H9 (cell line): ENCODE data around the gene OXLD1. TPM values are rescaled to one million over a fixed set of nuclear protein-coding genes. Genes with fewer than 3 reads are reported as not detected.

ENCODE experiments used
- DNase-seq: peaks from one replicate; pipeline ENCODE4 v3.0.0-alpha.2; 2017
- H2AFZ ChIP-seq: one replicate; pipeline ENCODE4 v1.6.1; 2013; ENCODE audit warnings: mild to moderate bottlenecking, low read length, control low read depth, moderate library complexity
- H2AK5ac ChIP-seq: 2 replicates; pipeline ENCODE4 v1.6.1; 2013; ENCODE audit warnings: low read length, control low read depth, mixed read lengths; ENCODE audit not compliant: insufficient read length
- H2BK120ac ChIP-seq: one replicate; pipeline ENCODE4 v1.6.1; 2013; ENCODE audit warnings: low read depth, mild to moderate bottlenecking, low read length, control low read depth, inconsistent platforms; ENCODE audit not compliant: poor library complexity, severe bottlenecking
- H2BK12ac ChIP-seq: 2 replicates; pipeline ENCODE4 v1.6.1; 2013; ENCODE audit warnings: low read length, control low read depth, mixed read lengths, low read depth; ENCODE audit not compliant: insufficient read length
- H2BK15ac ChIP-seq: 2 replicates; pipeline ENCODE4 v1.6.1; 2013; ENCODE audit warnings: low read depth, low read length, control low read depth
- H2BK20ac ChIP-seq: one replicate; pipeline ENCODE4 v1.6.1; 2013; ENCODE audit warnings: low read depth, mild to moderate bottlenecking, low read length, control low read depth, inconsistent platforms; ENCODE audit not compliant: poor library complexity, severe bottlenecking
- H2BK5ac ChIP-seq: 2 replicates; pipeline ENCODE4 v1.6.1; 2013; ENCODE audit warnings: low read length, control low read depth, mixed read lengths; ENCODE audit not compliant: insufficient read length
- H3K14ac ChIP-seq: 2 replicates; pipeline ENCODE4 v1.6.1; 2013; ENCODE audit warnings: low read length, control low read depth; ENCODE audit not compliant: insufficient read depth
- H3K18ac ChIP-seq: 2 replicates; pipeline ENCODE4 v1.6.1; 2013; ENCODE audit warnings: low read depth, mild to moderate bottlenecking, mixed read lengths, low read length, control low read depth; ENCODE audit not compliant: insufficient read length
- H3K23ac ChIP-seq: 2 replicates; pipeline ENCODE4 v1.6.1; 2013; ENCODE audit warnings: low read length, control low read depth, mixed read lengths, low read depth; ENCODE audit not compliant: insufficient read length
- H3K23me2 ChIP-seq: 2 replicates; pipeline ENCODE4 v1.6.1; 2013; ENCODE audit warnings: low read depth, mild to moderate bottlenecking, mixed read lengths, low read length, control low read depth; ENCODE audit not compliant: insufficient read length, poor library complexity, severe bottlenecking
- H3K27ac ChIP-seq: 2 replicates; pipeline ENCODE4 v1.5.1; 2013; ENCODE audit warnings: low read length, control low read depth, mixed read lengths, low read depth; ENCODE audit not compliant: insufficient read length
- H3K27me3 ChIP-seq: 2 replicates; pipeline ENCODE4 v1.6.1; 2013; ENCODE audit warnings: low read length, control low read depth, inconsistent platforms; ENCODE audit not compliant: insufficient read depth
- H3K4ac ChIP-seq: 2 replicates; pipeline ENCODE4 v1.6.1; 2013; ENCODE audit warnings: low read depth, mild to moderate bottlenecking, control low read depth, inconsistent platforms, low read length, moderate library complexity
- H3K4me1 ChIP-seq: 2 replicates; pipeline ENCODE4 v1.6.1; 2013; ENCODE audit warnings: low read length, control low read depth, inconsistent platforms; ENCODE audit not compliant: insufficient read depth
- H3K4me2 ChIP-seq: 2 replicates; pipeline ENCODE4 v1.6.1; 2013; ENCODE audit warnings: low read length, control low read depth, mixed read lengths; ENCODE audit not compliant: insufficient read length, insufficient read depth
- H3K56ac ChIP-seq: 2 replicates; pipeline ENCODE4 v1.6.1; 2013; ENCODE audit warnings: low read depth, mild to moderate bottlenecking, mixed read lengths, low read length, control low read depth; ENCODE audit not compliant: insufficient read length
- H3K79me1 ChIP-seq: 2 replicates; pipeline ENCODE4 v1.6.1; 2013; ENCODE audit warnings: low read depth, mild to moderate bottlenecking, moderate library complexity, low read length, control low read depth, inconsistent platforms; ENCODE audit not compliant: insufficient read depth, poor library complexity, severe bottlenecking
- H3K79me2 ChIP-seq: 2 replicates; pipeline ENCODE4 v1.6.1; 2013; ENCODE audit warnings: low read length, control low read depth, inconsistent platforms; ENCODE audit not compliant: insufficient read depth
- H3K9ac ChIP-seq: 2 replicates; pipeline ENCODE4 v1.6.1; 2013; ENCODE audit warnings: low read length, control low read depth, mixed read lengths; ENCODE audit not compliant: insufficient read length; ENCODE audit errors: extremely low read depth
- H3K9me3 ChIP-seq: one replicate; pipeline ENCODE4 v1.6.1; 2013; ENCODE audit warnings: low read depth, low read length, inconsistent platforms; ENCODE audit not compliant: control insufficient read depth
- H3T11ph ChIP-seq: one replicate; pipeline ENCODE4 v1.6.1; 2013; ENCODE audit warnings: mild to moderate bottlenecking, low read length, control low read depth, inconsistent platforms
- H4K20me1 ChIP-seq: one replicate; pipeline ENCODE4 v1.6.1; 2013; ENCODE audit not compliant: control insufficient read depth, insufficient read length, insufficient read depth
- H4K5ac ChIP-seq: 2 replicates; pipeline ENCODE4 v1.6.1; 2013; ENCODE audit warnings: low read depth, mild to moderate bottlenecking, mixed read lengths, low read length, control low read depth; ENCODE audit not compliant: insufficient read length
- H4K8ac ChIP-seq: replicated peaks from 2 replicates; pipeline ENCODE4 v1.6.1; 2013; ENCODE audit warnings: low read length, control low read depth, mixed read lengths, low read depth; ENCODE audit not compliant: insufficient read length
- H4K91ac ChIP-seq: 2 replicates; pipeline ENCODE4 v1.6.1; 2013; ENCODE audit warnings: low read depth, mild to moderate bottlenecking, moderate library complexity, mixed read lengths, low read length, control low read depth; ENCODE audit not compliant: insufficient read length
- H3K27ac Mint-ChIP-seq, 3 experiments: 2 replicates in 2 of 3; 3 replicates in 1 of 3; pipeline ENCODE4 v1.8.0; 2020 to 2021; ENCODE audit warnings: mixed read lengths in 3 of 3, mild to moderate bottlenecking in 1 of 3, moderate library complexity in 1 of 3
- H3K27me3 Mint-ChIP-seq: 2 replicates; pipeline ENCODE4 v1.8.0; 2021; ENCODE audit warnings: low read depth, mild to moderate bottlenecking, moderate library complexity, mixed read lengths
- H3K36me3 Mint-ChIP-seq, 3 experiments: 2 replicates in 2 of 3; 3 replicates in 1 of 3; pipeline ENCODE4 v1.8.0; 2020 to 2021; ENCODE audit warnings: low read depth in 3 of 3, mixed read lengths in 3 of 3; ENCODE audit not compliant: insufficient read depth in 1 of 3
- H3K4me1 Mint-ChIP-seq, 2 experiments: 2 replicates each; pipeline ENCODE4 v1.8.0; 2020; ENCODE audit warnings: mixed read lengths in 2 of 2
- H3K4me3 Mint-ChIP-seq, 2 experiments: 2 replicates in 1 of 2; 3 replicates in 1 of 2; pipeline ENCODE4 v1.8.0; 2020 to 2021; ENCODE audit warnings: mild to moderate bottlenecking in 2 of 2, mixed read lengths in 2 of 2, moderate library complexity in 1 of 2
- H3K9me3 Mint-ChIP-seq, 2 experiments: 2 replicates in 1 of 2; 3 replicates in 1 of 2; pipeline ENCODE4 v1.8.0; 2020; ENCODE audit warnings: mild to moderate bottlenecking in 2 of 2, mixed read lengths in 2 of 2, moderate library complexity in 1 of 2
- WGBS: extraction: QIAGEN DNeasy Blood & Tissue Kit; methylation state at CpG from one replicate; pipeline ENCODE4 v1.1.7; 2013; ENCODE audit warnings: missing lambda C conversion rate, low lambda C conversion rate, mixed read lengths; ENCODE audit not compliant: insufficient read length; ENCODE audit errors: extremely low coverage; 5-methylcytosine and 5-hydroxymethylcytosine counted together
- total RNA-seq: library from RNA; stranded (reverse); gene quantifications from 2 replicates; pipeline ENCODE4 v1.2.1, GENCODE V29; 2021
- TF ChIP-seq, protein P1 (sequence below): fragments of 200-600 bp; sonication (generic); conservative IDR thresholded peaks from 3 replicates; pipeline ENCODE4 v1.8.0; 2021; ENCODE audit warnings: antibody characterized with exemption, mild to moderate bottlenecking

Gene OXLD1
- total RNA-seq, 1 experiment from 2014 or later: 25.0 TPM

DNA sequence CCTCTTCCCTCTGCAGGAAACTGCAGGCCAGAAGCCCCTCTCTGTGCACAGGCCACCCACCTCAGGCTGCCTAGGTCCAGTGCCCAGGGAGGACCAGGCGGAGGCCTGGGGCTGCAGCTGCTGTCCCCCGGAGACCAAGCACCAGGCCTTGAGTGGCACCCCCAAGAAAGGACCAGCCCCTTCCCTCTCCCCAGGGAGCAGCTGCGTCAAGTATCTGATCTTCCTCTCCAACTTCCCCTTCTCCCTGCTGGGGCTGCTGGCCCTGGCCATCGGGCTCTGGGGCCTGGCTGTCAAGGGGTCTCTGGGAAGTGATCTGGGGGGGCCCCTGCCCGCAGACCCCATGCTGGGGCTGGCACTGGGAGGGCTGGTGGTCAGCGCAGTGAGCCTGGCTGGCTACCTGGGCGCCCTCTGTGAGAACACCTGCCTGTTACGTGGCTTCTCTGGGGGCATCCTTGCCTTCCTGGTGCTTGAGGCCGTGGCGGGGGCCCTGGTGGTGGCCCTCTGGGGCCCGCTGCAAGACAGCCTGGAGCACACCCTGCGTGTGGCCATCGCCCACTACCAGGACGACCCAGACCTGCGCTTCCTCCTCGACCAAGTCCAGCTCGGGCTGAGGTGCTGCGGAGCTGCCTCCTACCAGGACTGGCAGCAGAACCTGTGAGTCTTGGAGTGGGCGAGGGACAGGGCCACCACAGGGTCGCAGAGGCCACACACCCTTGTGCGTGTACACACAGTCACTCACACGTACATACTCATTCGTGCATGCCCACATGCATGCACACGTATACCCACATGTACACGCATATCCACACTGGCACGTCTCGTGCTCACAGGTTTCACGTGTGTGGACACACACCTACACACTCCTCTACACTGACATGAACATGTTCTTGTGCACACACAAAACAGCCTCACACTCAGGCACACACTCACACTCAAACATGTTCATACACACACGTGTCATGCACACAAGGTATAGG is 21.1 kb downstream of the OXLD1 start:
- no peak overlapping the region for H2BK20ac ChIP-seq
- no peak overlapping the region for H3K14ac ChIP-seq
- no peaks in the 10 kb centered on the region; the same call in 1 of the 2 replicates for H3K27me3 Mint-ChIP-seq
- no peak overlapping the region for H3K56ac ChIP-seq
- H3K79me1 ChIP-seq: no peaks in the 10 kb centered on the region
- peak overlapping the region in 1 of 3 experiments; percentile 91; a peak in 2 of 7 replicates for H3K27ac Mint-ChIP-seq
- no peak overlapping the region for H3K27ac ChIP-seq
- H3K4me3 Mint-ChIP-seq: no peak overlapping the region
- no peak overlapping the region for H3K18ac ChIP-seq
- H2AFZ ChIP-seq: no peak overlapping the region
- H4K8ac ChIP-seq: no peak overlapping the region
- no peaks in the 10 kb centered on the region for H3K79me2 ChIP-seq
- no peaks in the 10 kb centered on the region; a peak in 1 of 5 replicates for H3K9me3 Mint-ChIP-seq
- TF ChIP-seq, protein P1, sequence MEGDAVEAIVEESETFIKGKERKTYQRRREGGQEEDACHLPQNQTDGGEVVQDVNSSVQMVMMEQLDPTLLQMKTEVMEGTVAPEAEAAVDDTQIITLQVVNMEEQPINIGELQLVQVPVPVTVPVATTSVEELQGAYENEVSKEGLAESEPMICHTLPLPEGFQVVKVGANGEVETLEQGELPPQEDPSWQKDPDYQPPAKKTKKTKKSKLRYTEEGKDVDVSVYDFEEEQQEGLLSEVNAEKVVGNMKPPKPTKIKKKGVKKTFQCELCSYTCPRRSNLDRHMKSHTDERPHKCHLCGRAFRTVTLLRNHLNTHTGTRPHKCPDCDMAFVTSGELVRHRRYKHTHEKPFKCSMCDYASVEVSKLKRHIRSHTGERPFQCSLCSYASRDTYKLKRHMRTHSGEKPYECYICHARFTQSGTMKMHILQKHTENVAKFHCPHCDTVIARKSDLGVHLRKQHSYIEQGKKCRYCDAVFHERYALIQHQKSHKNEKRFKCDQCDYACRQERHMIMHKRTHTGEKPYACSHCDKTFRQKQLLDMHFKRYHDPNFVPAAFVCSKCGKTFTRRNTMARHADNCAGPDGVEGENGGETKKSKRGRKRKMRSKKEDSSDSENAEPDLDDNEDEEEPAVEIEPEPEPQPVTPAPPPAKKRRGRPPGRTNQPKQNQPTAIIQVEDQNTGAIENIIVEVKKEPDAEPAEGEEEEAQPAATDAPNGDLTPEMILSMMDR: no peak
- H4K5ac ChIP-seq: no peak overlapping the region
- H3K9ac ChIP-seq: no peak overlapping the region
- H3K23ac ChIP-seq: no peak overlapping the region
- no peaks in the 10 kb centered on the region for H3K4me1 ChIP-seq
- H3K36me3 Mint-ChIP-seq: no peaks in the 10 kb centered on the region
- H2BK5ac ChIP-seq: no peak overlapping the region
- no peak overlapping the region for H3T11ph ChIP-seq
- H3K23me2 ChIP-seq: no peaks in the 10 kb centered on the region
- no peak overlapping the region for H2BK12ac ChIP-seq
- H3K27me3 ChIP-seq: no peaks in the 10 kb centered on the region; the same call in 1 of the 2 replicates
- no peak overlapping the region for H4K91ac ChIP-seq
- no peak overlapping the region for H3K4ac ChIP-seq
- H2AK5ac ChIP-seq: no peak overlapping the region
- H2BK15ac ChIP-seq: no peak overlapping the region
- H3K4me1 Mint-ChIP-seq: peaks cover 3 to 4% of the 10 kb centered on the region in 2 experiments; a peak in 2 of 4 replicates
- no peaks in the 10 kb centered on the region for H3K9me3 ChIP-seq
- no peak overlapping the region for H3K4me2 ChIP-seq
- no CpG with 5 or more reads among the region's 29 CpGs for WGBS
- H4K20me1 ChIP-seq: no peaks in the 10 kb centered on the region
- no peak for DNase-seq
- no peak overlapping the region for H2BK120ac ChIP-seq
